WTC11 (cell line): ENCODE results near the gene ADGRG3. TPM values are rescaled to one million over a fixed set of nuclear protein-coding genes. Genes with fewer than 3 reads are reported as not detected.

Experiments
- ATAC-seq: fragments of 200-7000 bp; cut with Tn5 transposase; 2 replicates; pipeline ENCODE4 v1.10.0; 2021; ENCODE audit warnings: mild to moderate bottlenecking, moderate library complexity
- CTCF ChIA-PET: fragments of 300-600 bp; sonication (Branson Sonifier 250); formaldehyde crosslinking; loops from one replicate; lab custom pipeline; 2021; ENCODE audit warnings: antibody characterized with exemption; lab: Charles Lee
- POLR2A ChIA-PET: fragments of 350-600 bp; sonication (Branson Sonifier 250); formaldehyde crosslinking; loops from one replicate; lab custom pipeline; 2021; ENCODE audit warnings: antibody characterized with exemption; lab: Charles Lee
- DNase-seq: peaks from one replicate; pipeline ENCODE4 v3.0.0; 2021; ENCODE audit warnings: low spot score
- H3K27ac Mint-ChIP-seq: 2 replicates; pipeline ENCODE4 v1.8.0; 2021; ENCODE audit warnings: mixed read lengths
- H3K27me3 Mint-ChIP-seq: 2 replicates; pipeline ENCODE4 v1.8.0; 2021; ENCODE audit warnings: low read depth, mild to moderate bottlenecking, moderate library complexity, mixed read lengths
- H3K36me3 Mint-ChIP-seq: 2 replicates; pipeline ENCODE4 v1.8.0; 2021; ENCODE audit warnings: mixed read lengths
- H3K4me1 Mint-ChIP-seq: 2 replicates; pipeline ENCODE4 v1.8.0; 2022; ENCODE audit warnings: mixed read lengths
- H3K4me3 Mint-ChIP-seq: 2 replicates; pipeline ENCODE4 v1.8.0; 2021; ENCODE audit warnings: mild to moderate bottlenecking, moderate library complexity, mixed read lengths
- H3K9me3 Mint-ChIP-seq: 2 replicates; pipeline ENCODE4 v1.8.0; 2021; ENCODE audit warnings: mixed read lengths
- CREB1 ChIP-seq: sonication (generic); formaldehyde crosslinking; IDR thresholded peaks from 2 replicates; pipeline ENCODE4 v1.8.0; 2023; ENCODE audit warnings: mild to moderate bottlenecking, missing genetic modification reagents
- E2F1 ChIP-seq: sonication (generic); formaldehyde crosslinking; IDR thresholded peaks from 2 replicates; pipeline ENCODE4 v1.8.0; 2022; ENCODE audit warnings: mild to moderate bottlenecking, missing genetic modification reagents
- ELF4 ChIP-seq: sonication (generic); formaldehyde crosslinking; IDR thresholded peaks from 2 replicates; pipeline ENCODE4 v1.8.1; 2022; ENCODE audit warnings: low read depth, mild to moderate bottlenecking, moderate library complexity, missing genetic modification reagents
- GRHL2 ChIP-seq: fragments of 250-450 bp; sonication (Bioruptor Pico); IDR thresholded peaks from 2 replicates; pipeline ENCODE4 v1.8.0; 2022; ENCODE audit warnings: mild to moderate bottlenecking, moderate library complexity; ENCODE audit not compliant: insufficient replicate concordance, severe bottlenecking
- JUN ChIP-seq: sonication (generic); formaldehyde crosslinking; IDR thresholded peaks from 2 replicates; pipeline ENCODE4 v1.8.0; 2023; ENCODE audit warnings: mild to moderate bottlenecking, missing genetic modification reagents
- KAT7 ChIP-seq: sonication (generic); formaldehyde crosslinking; IDR thresholded peaks from 2 replicates; pipeline ENCODE4 v1.8.1; 2023; ENCODE audit warnings: missing genetic modification reagents, mild to moderate bottlenecking, borderline replicate concordance
- NFYB ChIP-seq: sonication (generic); formaldehyde crosslinking; conservative IDR thresholded peaks from 2 replicates; pipeline ENCODE4 v1.8.0; 2022; ENCODE audit warnings: low read depth, missing genetic modification reagents
- OVOL2 ChIP-seq: fragments of 250-450 bp; sonication (Bioruptor Pico); IDR thresholded peaks from 2 replicates; pipeline ENCODE4 v1.9.0; 2021; ENCODE audit warnings: mild to moderate bottlenecking, borderline replicate concordance
- SMAD3 ChIP-seq: sonication (generic); formaldehyde crosslinking; IDR thresholded peaks from 2 replicates; pipeline ENCODE4 v1.8.0; 2022; ENCODE audit warnings: missing genetic modification reagents, mild to moderate bottlenecking, borderline replicate concordance
- TEAD1 ChIP-seq: sonication (generic); formaldehyde crosslinking; IDR thresholded peaks from 2 replicates; pipeline ENCODE4 v1.8.0; 2022; ENCODE audit warnings: mild to moderate bottlenecking, missing genetic modification reagents
- TEAD4 ChIP-seq: sonication (generic); formaldehyde crosslinking; IDR thresholded peaks from 2 replicates; pipeline ENCODE4 v1.8.0; 2022; ENCODE audit warnings: mild to moderate bottlenecking, missing genetic modification reagents
- ZNF138 ChIP-seq: sonication (generic); formaldehyde crosslinking; conservative IDR thresholded peaks from 2 replicates; pipeline ENCODE4 v1.8.1; 2022; ENCODE audit warnings: mild to moderate bottlenecking, moderate library complexity, missing genetic modification reagents
- ZNF423 ChIP-seq: fragments of 250-450 bp; sonication (Bioruptor Pico); IDR thresholded peaks from 2 replicates; pipeline ENCODE4 v2.1.2; 2022; ENCODE audit warnings: mild to moderate bottlenecking, moderate library complexity
- ZNF671 ChIP-seq: fragments of 250-450 bp; sonication (Bioruptor Pico); IDR thresholded peaks from 2 replicates; pipeline ENCODE4 v1.8.0; 2021; ENCODE audit warnings: mild to moderate bottlenecking
- total RNA-seq: library from RNA; stranded (reverse); gene quantifications from 3 replicates; pipeline ENCODE4 v1.2.3, GENCODE V29; 2021
- TF ChIP-seq, protein P1 (sequence below): sonication (generic); formaldehyde crosslinking; IDR thresholded peaks from 2 replicates; pipeline ENCODE4 v1.8.1; 2022; ENCODE audit warnings: mild to moderate bottlenecking, moderate library complexity, missing genetic modification reagents
- TF ChIP-seq, protein P2 (sequence below): sonication (generic); formaldehyde crosslinking; IDR thresholded peaks from 2 replicates; pipeline ENCODE4 v1.8.0; 2022; ENCODE audit warnings: missing genetic modification reagents
- TF ChIP-seq, protein P3 (sequence below): sonication (generic); formaldehyde crosslinking; IDR thresholded peaks from 2 replicates; pipeline ENCODE4 v1.8.1; 2023; ENCODE audit warnings: mild to moderate bottlenecking, moderate library complexity, missing genetic modification reagents
- TF ChIP-seq, protein P4 (sequence below): sonication (generic); formaldehyde crosslinking; IDR thresholded peaks from 2 replicates; pipeline ENCODE4 v1.8.0; 2023; ENCODE audit warnings: missing genetic modification reagents, mild to moderate bottlenecking, borderline replicate concordance

The ADGRG3 gene
- total RNA-seq, 1 experiment from 2014 or later, result 0.44 TPM

DNA sequence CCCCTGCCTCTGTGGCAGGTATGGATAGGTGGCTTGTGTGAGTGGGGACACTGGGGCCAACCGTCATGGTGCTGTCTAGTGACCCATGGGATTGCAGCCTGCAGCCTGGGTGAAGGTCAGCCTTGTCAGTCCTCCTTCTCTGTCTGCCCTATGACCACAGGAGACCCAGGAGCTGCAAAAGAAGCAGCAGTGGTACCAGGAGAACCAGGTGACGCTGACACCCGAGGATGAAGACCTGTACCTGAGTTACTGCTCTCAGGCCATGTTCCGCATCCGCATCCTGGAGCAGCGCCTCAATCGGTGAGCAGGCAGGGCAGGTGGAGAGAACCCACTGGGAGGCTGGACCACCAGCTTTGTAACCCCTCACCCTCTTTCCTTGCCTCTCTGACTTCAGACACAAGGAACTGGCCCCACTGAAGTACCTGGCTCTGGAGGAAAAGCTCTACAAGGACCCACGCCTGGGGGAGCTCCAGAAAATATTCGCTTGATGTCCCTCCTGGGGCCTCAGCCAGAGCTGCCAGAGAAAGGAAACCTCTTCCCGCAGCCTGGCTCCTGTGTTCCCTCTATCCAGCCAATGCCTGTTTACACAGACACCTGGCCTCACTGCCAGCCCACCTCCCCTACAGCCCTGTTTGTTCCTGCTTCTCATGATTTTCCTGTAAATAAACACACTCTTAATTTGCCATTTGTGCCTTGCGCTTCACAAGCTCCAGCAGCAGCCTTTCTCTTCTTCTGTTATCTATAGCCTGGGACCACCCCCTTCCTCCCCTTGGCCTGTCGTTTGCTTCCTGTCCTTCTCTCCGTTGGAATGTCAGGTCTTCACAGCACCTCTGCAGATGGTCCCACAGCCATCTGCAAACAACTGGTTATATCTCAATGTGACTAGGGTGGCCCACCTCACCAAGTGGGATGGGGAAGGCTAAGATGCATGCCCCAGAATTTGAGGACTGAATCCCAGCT, 62.9 kb downstream of the ADGRG3 start (continued):
- TF ChIP-seq, protein P1, sequence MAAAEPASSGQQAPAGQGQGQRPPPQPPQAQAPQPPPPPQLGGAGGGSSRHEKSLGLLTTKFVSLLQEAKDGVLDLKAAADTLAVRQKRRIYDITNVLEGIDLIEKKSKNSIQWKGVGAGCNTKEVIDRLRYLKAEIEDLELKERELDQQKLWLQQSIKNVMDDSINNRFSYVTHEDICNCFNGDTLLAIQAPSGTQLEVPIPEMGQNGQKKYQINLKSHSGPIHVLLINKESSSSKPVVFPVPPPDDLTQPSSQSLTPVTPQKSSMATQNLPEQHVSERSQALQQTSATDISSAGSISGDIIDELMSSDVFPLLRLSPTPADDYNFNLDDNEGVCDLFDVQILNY (CRISPR knock-in tag), result no peak
- TF ChIP-seq GRHL2 (no peak), CREB1 (no peak), ELF4 (no peak)

DNA sequence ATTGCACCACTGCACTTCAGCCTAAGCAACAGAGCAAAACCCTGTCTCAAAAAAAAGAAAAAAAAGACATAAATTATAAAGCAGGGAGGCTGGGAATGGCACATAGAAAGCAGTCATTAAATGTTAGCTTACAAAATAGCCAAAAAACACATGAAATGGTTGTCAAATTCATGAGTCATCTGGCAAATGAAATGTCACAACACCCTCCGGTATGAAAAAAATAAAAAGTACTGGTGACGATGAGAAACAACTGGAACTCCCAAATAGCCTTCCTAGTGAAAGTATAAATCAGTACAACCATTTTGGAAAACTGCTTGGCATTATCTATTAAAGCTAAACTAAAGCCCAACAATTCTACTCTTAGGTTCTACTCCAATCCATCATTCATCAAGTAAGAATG, 63.9 kb downstream of the ADGRG3 start:
- no peak for DNase-seq
- POLR2A ChIA-PET, result no interaction called here
- Mint-ChIP-seq H3K36me3 (no peaks in the 10 kb centered on the region), H3K27ac (no peak overlapping the region; the same call in 1 of the 2 replicates), H3K9me3 (no peaks in the 10 kb centered on the region; the same call in 1 of the 2 replicates), H3K4me3 (no peak overlapping the region), H3K4me1 (peaks cover 15% of the 10 kb centered on the region), H3K27me3 (peaks cover 3% of the 10 kb centered on the region; the same call in 1 of the 2 replicates)
- CTCF ChIA-PET, result interaction anchor here (0.8 kb wide), 1 partner anchor 63 kb away, joined by 3 read pairs; no protein-coding TSS in a partner anchor
- no peak for ATAC-seq
- TF ChIP-seq TEAD4 (CRISPR knock-in tag), result no peak
- TF ChIP-seq SMAD3 (CRISPR knock-in tag), result no peak
- TF ChIP-seq, protein P2, sequence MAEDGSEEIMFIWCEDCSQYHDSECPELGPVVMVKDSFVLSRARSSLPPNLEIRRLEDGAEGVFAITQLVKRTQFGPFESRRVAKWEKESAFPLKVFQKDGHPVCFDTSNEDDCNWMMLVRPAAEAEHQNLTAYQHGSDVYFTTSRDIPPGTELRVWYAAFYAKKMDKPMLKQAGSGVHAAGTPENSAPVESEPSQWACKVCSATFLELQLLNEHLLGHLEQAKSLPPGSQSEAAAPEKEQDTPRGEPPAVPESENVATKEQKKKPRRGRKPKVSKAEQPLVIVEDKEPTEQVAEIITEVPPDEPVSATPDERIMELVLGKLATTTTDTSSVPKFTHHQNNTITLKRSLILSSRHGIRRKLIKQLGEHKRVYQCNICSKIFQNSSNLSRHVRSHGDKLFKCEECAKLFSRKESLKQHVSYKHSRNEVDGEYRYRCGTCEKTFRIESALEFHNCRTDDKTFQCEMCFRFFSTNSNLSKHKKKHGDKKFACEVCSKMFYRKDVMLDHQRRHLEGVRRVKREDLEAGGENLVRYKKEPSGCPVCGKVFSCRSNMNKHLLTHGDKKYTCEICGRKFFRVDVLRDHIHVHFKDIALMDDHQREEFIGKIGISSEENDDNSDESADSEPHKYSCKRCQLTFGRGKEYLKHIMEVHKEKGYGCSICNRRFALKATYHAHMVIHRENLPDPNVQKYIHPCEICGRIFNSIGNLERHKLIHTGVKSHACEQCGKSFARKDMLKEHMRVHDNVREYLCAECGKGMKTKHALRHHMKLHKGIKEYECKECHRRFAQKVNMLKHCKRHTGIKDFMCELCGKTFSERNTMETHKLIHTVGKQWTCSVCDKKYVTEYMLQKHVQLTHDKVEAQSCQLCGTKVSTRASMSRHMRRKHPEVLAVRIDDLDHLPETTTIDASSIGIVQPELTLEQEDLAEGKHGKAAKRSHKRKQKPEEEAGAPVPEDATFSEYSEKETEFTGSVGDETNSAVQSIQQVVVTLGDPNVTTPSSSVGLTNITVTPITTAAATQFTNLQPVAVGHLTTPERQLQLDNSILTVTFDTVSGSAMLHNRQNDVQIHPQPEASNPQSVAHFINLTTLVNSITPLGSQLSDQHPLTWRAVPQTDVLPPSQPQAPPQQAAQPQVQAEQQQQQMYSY (CRISPR knock-in tag), result no peak
- no peak for TF ChIP-seq OVOL2 (CRISPR knock-in tag)
- TF ChIP-seq, protein P3, sequence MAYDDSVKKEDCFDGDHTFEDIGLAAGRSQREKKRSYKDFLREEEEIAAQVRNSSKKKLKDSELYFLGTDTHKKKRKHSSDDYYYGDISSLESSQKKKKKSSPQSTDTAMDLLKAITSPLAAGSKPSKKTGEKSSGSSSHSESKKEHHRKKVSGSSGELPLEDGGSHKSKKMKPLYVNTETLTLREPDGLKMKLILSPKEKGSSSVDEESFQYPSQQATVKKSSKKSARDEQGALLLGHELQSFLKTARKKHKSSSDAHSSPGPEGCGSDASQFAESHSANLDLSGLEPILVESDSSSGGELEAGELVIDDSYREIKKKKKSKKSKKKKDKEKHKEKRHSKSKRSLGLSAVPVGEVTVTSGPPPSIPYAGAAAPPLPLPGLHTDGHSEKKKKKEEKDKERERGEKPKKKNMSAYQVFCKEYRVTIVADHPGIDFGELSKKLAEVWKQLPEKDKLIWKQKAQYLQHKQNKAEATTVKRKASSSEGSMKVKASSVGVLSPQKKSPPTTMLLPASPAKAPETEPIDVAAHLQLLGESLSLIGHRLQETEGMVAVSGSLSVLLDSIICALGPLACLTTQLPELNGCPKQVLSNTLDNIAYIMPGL (CRISPR knock-in tag), result no peak
- no peak for TF ChIP-seq ZNF138 (CRISPR knock-in tag)
- TF ChIP-seq, protein P4, sequence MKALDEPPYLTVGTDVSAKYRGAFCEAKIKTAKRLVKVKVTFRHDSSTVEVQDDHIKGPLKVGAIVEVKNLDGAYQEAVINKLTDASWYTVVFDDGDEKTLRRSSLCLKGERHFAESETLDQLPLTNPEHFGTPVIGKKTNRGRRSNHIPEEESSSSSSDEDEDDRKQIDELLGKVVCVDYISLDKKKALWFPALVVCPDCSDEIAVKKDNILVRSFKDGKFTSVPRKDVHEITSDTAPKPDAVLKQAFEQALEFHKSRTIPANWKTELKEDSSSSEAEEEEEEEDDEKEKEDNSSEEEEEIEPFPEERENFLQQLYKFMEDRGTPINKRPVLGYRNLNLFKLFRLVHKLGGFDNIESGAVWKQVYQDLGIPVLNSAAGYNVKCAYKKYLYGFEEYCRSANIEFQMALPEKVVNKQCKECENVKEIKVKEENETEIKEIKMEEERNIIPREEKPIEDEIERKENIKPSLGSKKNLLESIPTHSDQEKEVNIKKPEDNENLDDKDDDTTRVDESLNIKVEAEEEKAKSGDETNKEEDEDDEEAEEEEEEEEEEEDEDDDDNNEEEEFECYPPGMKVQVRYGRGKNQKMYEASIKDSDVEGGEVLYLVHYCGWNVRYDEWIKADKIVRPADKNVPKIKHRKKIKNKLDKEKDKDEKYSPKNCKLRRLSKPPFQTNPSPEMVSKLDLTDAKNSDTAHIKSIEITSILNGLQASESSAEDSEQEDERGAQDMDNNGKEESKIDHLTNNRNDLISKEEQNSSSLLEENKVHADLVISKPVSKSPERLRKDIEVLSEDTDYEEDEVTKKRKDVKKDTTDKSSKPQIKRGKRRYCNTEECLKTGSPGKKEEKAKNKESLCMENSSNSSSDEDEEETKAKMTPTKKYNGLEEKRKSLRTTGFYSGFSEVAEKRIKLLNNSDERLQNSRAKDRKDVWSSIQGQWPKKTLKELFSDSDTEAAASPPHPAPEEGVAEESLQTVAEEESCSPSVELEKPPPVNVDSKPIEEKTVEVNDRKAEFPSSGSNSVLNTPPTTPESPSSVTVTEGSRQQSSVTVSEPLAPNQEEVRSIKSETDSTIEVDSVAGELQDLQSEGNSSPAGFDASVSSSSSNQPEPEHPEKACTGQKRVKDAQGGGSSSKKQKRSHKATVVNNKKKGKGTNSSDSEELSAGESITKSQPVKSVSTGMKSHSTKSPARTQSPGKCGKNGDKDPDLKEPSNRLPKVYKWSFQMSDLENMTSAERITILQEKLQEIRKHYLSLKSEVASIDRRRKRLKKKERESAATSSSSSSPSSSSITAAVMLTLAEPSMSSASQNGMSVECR (CRISPR knock-in tag), result no peak
- no peak for TF ChIP-seq ZNF671 (CRISPR knock-in tag)
- TF ChIP-seq ZNF423 (CRISPR knock-in tag), result no peak
- no peak for TF ChIP-seq KAT7 (CRISPR knock-in tag)
- TF ChIP-seq TEAD1 (CRISPR knock-in tag), result no peak
- no peak for TF ChIP-seq GRHL2
- no peak for TF ChIP-seq NFYB (CRISPR knock-in tag)
- TF ChIP-seq E2F1, result no peak
- TF ChIP-seq JUN (CRISPR knock-in tag), result no peak
